ENCODE data around the gene THSD7A.

THSD7A gene

GRCh38 chr7:11819271-11819670, 12.7 kb downstream of the THSD7A start:
- CTCF ChIA-PET = no interaction called here
- TF ChIP-seq CTCF (conservative IDR thresholded peaks at IDR 0.05; ENCODE audit: low read depth) = no peak
- no peak for DNase-seq (ENCODE audit: low spot score)
- no peak overlapping the region for H3K27ac ChIP-seq
- POLR2A ChIA-PET (ENCODE audit: low non-redundant PET) = no interaction called here

GRCh38 chr7:11818281-11818680, 13.7 kb downstream of the THSD7A start:
- no peak for TF ChIP-seq CTCF (conservative IDR thresholded peaks at IDR 0.05; ENCODE audit: low read depth)
- POLR2A ChIA-PET (ENCODE audit: low non-redundant PET) = no interaction called here
- CTCF ChIA-PET = no interaction called here
- H3K27ac ChIP-seq = no peak overlapping the region
- no peak for DNase-seq (ENCODE audit: low spot score)

GRCh38 chr7:11817111-11817740, 14.8 kb downstream of the THSD7A start:
- ChIA-PET POLR2A (ENCODE audit: low non-redundant PET) (no interaction called here), CTCF (interaction anchor here (0.7 kb wide), 1 partner anchor 49 kb away, joined by 3 read pairs; no protein-coding TSS in a partner anchor)
- TF ChIP-seq CTCF (conservative IDR thresholded peaks at IDR 0.05; ENCODE audit: low read depth) = no peak
- no peak overlapping the region for H3K27ac ChIP-seq
- DNase-seq (ENCODE audit: low spot score) = no peak

- no peak for DNase-seq (ENCODE audit: low spot score)
- no peak overlapping the region for H3K27ac ChIP-seq
- no peak for TF ChIP-seq CTCF (conservative IDR thresholded peaks at IDR 0.05; ENCODE audit: low read depth)
- ChIA-PET CTCF (no interaction called here), POLR2A (ENCODE audit: low non-redundant PET) (no interaction called here)
Measured at GRCh38 chr7:11811709-11812108, 20.3 kb downstream of the THSD7A start.

GRCh38 chr7:11810043-11810625, 21.9 kb downstream of the THSD7A start:
- no peak overlapping the region for H3K27ac ChIP-seq
- POLR2A ChIA-PET (ENCODE audit: low non-redundant PET) = no interaction called here
- CTCF ChIA-PET = no interaction called here
- DNase-seq (ENCODE audit: low spot score) = no peak
- TF ChIP-seq CTCF (conservative IDR thresholded peaks at IDR 0.05; ENCODE audit: low read depth) = no peak

GRCh38 chr7:11807000-11807399, 25.0 kb downstream of the THSD7A start:
- CTCF ChIA-PET = no interaction called here
- TF ChIP-seq CTCF (conservative IDR thresholded peaks at IDR 0.05; ENCODE audit: low read depth) = no peak
- no peak overlapping the region for H3K27ac ChIP-seq
- POLR2A ChIA-PET (ENCODE audit: low non-redundant PET) = no interaction called here
- no peak for DNase-seq (ENCODE audit: low spot score)
